NCI-H2029 treated with DMSO at 0.1 percent for 48 hours (cell line): Measurements from ENCODE around the gene SPTBN4.
"Not testable (repeated sequence)": the region's sequence is repeated elsewhere in the genome, so short reads cannot be mapped to it uniquely, and the experiment has no call there.

Experiments
- DNase-seq: peaks from one replicate; lab custom pipeline; 2025; lab: John Stamatoyannopoulos, UW

Gene SPTBN4

DNA sequence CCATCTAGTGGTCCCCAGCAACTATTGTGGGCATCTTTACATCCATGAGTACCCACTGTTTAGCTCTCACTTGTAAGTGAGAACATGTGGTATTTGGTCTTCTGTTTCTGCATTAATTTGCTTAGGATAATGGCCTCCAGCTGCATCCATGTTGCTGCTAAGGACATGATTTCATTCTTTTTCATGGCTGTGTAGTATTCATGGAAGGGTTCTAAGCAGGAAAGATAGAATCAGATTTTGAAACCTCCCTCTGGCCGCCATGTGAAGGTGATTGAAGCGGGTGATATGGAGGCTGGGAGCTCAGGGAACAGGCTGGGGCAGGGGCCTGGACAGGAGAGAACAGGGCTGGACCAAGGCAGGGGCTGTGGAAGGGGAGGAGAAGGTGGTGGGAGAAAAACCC is 154.5 kb downstream of the SPTBN4 start:
- DNase-seq, result no peak

- no peak for DNase-seq
These were observed 155.4 kb downstream of the SPTBN4 start for GRCh38 chr19:40621966-40622772.

DNA sequence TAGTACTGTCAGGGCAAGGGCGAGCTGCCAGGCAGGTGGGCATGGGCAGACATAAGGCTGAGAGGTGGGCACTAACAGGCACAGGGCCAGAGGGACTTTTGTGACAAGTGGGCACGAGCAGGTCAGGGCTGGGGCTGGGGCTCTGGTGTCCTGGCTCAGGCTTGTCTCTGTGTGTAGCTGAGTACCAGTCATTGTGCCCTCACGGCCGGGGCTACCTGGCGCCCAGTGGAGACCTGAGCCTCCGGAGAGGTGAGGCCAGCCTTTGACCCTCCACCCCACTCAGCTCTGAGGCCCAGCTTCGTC is 155.9 kb downstream of the SPTBN4 start:
- no peak for DNase-seq

DNA sequence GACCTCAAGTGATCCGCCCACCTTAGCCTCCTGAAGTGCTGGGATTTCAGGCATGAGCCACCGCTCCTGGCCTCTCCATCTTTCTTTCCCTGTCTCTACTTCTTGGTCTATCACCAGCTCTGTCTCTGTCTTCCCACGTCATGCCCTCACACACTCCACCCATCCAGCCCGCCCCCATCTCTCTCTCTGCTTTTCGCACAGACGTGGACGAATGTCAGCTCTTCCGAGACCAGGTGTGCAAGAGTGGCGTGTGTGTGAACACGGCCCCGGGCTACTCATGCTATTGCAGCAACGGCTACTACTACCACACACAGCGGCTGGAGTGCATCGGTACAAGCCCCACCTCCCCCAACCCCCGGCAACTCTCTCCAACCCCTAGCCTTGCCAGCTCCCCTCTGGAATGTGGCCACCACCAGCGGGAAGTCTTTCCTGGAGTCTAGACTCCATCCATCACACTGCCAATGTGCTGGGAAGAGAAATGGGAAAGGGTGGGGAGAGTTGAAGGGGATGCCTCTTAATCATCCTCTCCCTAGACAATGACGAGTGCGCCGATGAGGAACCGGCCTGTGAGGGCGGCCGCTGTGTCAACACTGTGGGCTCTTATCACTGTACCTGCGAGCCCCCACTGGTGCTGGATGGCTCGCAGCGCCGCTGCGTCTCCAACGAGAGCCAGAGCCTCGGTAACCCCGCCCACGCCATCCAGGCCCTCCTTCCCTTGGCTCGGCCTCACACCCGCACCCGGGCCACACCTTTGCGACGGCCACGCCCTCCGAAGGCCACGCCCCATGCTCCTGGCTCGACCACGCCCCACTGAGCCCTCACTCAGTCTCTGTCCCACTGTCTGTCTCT is 156.8 kb downstream of the SPTBN4 start:
- DNase-seq, result peak; percentile 92

GRCh38 chr19:40624369-40625153 is 157.8 kb downstream of the SPTBN4 start:
- not testable (repeated sequence) for DNase-seq

- no peak for DNase-seq
These were observed 158.8 kb downstream of the SPTBN4 start for GRCh38 chr19:40625406-40626120.
